GM19025 (cell line): Measurements from ENCODE around the gene HLA-DQB2.
"Not testable (repeated sequence)": the region's sequence is repeated elsewhere in the genome, so short reads cannot be mapped to it uniquely, and the experiment has no call there.

Source experiments
- ATAC-seq: cut with Tn5 transposase; IDR thresholded peaks from one replicate; pipeline ENCODE4 v1.9.1; 2021; ENCODE audit warnings: mild to moderate bottlenecking, low read depth, moderate library complexity; ENCODE audit not compliant: unreplicated experiment

Gene HLA-DQB2

DNA sequence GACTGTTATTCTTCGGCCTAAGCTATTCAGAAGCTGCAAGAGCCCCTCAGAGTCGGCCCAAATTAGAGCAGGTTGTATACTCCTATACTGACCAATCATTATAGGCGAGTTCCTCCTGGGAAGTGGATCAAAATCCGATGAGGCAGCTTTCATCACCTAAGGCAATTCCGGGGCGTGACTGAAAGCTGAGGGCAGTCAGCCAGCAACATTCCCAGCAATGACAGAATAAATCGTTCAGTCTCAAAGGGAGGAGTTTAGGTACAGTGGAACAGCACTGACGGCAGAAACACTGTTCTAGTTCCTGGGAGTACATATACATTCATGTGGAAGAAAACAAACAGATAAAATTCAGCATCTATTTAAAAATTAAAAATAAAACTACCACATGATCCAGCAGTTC, 10.8 kb downstream of the HLA-DQB2 start:
- ATAC-seq: no peak

GRCh38 chr6:32745649-32746048, 17.7 kb downstream of the HLA-DQB2 start:
- ATAC-seq: not testable (repeated sequence)

DNA sequence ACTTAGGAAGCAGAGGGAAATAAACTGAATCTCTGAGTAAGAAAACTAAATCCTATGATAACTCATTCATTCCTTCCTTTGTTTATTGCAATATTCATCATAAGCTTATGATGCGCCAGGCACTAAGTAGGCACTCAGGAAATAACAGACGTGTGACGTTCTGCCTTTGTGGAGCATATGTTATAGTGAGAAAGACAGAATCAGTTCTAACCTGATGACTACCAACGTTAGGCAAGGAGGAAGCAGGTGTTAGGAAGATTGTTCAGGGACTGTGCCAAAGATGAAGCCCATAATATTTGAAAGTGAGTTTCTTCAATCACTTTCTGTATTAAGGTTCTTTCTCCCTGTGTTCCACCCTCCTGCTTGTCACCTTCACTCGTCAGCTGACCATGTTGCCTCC, 18.6 kb downstream of the HLA-DQB2 start:
- no peak for ATAC-seq

GRCh38 chr6:32742374-32742773, 21.0 kb downstream of the HLA-DQB2 start:
- ATAC-seq: no peak

DNA sequence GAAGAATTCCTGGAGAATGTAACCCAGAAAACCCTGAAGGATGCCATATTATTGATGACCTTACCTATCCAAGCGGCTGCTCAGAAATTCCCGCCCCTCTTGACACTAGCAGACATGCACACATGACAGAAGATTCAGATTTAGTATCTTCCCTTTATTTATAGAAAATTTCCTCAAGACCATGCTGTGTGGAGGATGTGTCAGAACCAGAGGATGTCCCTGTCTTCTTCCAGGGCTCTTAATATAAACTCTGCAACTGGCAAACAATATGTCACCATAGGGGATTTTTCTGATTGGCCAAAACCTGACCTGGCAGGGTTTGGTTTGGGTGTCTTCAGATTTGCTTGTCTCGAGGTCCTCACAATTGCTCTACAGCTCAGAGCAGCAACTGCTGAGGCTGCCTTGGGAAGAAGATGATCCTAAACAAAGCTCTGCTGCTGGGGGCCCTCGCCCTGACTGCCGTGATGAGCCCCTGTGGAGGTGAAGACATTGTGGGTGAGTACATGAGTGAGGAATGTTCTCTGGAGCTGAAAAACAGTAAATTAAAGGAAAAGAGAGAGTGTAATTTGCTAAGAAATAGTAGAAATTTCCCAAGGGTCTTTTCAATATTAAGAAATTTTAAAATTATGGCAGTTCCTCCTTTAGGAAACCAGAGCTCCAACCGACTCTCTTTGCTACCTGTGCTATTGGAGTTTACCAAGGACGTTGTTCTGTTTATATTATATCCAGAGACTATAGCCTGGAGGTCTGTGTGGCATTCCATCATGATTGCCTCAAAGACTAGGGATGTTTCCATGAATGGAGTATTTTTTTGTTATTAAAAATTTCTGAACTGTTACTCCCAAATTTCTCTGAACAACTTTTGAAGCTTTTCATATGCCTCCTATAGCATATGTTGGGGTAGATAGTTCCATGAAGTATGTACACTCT, 22.0 kb downstream of the HLA-DQB2 start, which contains the start of gene HLA-DQA2:
Gene HLA-DQA2 (plus strand): TSS at position 361 of the 930 bp plus-strand sequence. CDS start 53 bp downstream, at position 414.
- ATAC-seq: no peak

GRCh38 chr6:32738126-32738525, 25.2 kb downstream of the HLA-DQB2 start:
- no peak for ATAC-seq

GRCh38 chr6:32718879-32719278, 44.5 kb downstream of the HLA-DQB2 start:
- ATAC-seq: no peak

- ATAC-seq: no peak
Observed at GRCh38 chr6:32716396-32716795, 46.9 kb downstream of the HLA-DQB2 start.

GRCh38 chr6:32713241-32713640, 50.1 kb downstream of the HLA-DQB2 start:
- ATAC-seq: no peak

- no peak for ATAC-seq
Observed at GRCh38 chr6:32709625-32710024, 53.7 kb downstream of the HLA-DQB2 start.
